GM18520 (cell line): ENCODE data around the gene ECI1.
"Not testable (repeated sequence)": the region's sequence is repeated elsewhere in the genome, so short reads cannot be mapped to it uniquely, and the experiment has no call there.

Experiments
- ATAC-seq: cut with Tn5 transposase; IDR thresholded peaks from one replicate; pipeline ENCODE4 v1.9.1; 2021; ENCODE audit not compliant: unreplicated experiment

Gene ECI1

DNA sequence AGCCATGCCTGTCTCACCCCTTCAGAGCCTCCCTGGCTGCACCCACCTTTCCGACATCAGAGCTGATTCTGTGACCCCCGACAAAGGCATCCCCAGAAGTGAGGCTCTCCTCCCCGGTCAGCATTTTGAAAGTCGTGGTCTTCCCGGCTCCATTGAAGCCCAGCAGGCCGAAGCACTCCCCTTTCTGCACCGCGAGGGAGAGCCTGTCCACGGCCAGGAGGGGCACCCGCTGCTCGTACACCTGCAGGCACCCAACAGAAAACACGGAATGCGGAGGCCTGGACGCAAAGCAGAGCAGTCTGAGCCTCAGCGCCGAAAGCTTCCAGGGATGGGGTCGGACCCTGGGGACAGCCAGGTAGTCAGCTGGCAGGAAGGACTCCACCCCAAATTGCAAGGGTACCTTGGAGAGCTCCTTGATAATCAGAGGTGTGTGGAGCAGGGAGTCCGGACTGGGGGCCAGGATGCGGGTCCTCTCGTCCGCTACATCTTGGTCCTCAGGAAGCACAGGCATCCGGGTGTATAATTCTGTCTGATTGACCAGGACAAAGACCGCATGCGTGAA lies 29.7 kb upstream of the ECI1 start:
- ATAC-seq: no peak

DNA sequence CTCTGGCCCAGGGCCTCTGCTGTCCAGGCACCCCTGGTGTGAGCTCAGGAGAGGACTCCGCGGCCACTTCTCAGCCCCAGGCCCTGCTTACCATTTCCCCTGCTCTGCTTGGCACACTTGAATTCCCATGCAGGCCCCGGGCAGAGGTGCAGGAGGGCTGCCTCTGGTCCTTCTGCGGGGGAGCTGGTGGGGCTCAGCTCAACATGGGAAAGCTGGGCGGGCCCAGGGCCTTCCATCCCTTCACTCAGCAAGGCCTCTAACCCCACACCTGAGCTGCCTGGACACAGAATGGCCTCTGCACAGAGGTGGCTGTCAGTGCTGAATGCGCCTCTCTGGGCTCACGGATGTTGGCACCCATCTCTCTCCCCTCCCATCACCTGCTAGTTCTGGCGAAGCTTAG lies 29.1 kb upstream of the ECI1 start:
- no peak for ATAC-seq

DNA sequence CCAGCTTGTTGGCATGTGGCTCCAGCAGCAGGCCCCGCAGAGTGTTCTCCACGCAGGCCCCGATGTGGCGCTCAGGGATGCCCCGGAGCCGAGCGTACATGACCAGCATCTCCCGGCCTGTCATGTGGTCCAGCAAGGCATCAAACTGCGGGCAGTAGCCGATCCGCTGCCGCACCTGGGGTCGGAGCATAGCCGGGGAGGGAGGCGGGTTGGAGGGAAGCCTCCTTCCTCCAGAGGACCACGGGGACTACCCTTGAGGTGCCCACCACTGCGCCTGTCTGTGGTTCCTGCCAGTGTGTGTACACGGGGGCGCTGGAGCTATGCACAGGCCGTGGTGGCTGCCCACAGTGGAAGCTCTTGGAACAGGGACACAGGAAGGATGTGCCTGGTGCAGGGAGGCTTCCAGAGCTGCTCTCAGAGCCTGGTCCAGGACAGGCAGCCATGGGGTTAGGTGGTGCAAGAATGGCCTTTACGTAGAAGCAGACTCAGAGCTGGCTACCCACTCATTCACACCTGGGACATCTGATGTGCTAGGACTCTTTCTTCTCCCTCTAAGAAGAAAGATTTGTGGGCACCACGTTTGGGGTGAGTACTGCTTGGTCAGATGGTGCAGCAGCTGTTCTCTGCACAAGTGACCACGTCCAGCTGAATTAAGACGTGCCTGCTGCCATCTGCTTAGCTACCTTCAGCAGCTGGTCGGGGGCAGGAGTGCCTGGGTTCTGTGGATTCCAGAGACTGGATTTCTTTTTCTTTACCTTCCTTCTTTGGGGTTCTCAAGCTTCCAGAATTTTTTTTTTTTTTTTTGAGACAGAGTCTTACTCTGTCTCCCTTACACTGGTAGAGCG lies 27.8 kb upstream of the ECI1 start:
- no peak for ATAC-seq

DNA sequence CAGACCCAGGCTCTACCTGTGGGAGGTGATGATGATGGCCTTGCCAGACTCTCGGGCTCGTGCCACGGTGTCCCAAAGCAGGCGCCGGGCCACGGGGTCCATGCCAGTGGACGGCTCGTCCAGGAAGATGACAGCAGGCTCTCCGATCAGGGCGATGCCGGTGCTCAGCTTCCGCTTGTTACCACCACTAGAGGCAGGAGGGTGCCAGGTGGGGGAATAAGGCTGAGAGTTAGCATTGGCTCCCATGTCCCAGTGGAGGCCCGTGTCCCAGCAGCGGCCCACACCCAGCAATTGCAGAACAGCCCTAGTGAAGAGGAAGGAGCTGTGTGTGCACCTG lies 26.9 kb upstream of the ECI1 start:
- ATAC-seq: no peak

DNA sequence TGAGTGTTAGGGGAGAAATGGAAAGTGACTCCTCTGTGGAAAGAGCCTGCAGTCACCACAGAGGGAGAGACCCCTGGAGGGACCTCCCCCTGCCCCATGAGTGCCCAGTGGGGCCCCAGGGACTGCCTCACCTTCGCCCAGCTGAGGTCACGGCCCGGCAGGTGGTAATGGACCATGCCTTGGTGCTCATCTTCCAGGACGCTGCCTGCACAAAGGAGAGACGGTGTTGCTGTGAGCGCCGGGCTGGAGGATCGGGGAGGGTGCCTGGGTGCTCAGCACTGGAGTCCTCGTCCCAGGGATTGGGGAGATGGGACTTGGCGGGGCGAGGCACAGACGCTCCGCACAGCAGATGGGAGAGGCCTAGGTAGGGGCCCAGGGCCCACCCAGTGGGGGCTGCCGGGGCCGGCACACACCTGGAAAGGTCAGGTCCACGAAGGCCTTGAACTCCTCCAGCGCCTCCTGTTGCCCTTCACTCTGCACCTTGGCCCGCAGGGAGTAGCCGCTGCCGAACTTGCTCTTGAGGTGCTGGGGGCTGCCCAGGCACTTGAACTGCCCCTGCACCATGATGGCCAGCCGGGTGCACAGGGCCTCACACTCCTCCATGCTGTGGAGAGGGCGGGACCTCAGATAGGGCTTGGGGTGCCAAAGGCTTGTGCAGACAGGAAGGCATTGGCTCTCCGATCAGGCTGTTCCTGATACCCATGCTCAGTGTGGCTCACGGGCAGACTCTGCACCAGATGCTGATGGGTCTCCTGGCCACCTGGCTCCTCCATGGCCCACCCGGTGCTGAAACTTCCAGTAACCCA lies 26.3 kb upstream of the ECI1 start:
- no peak for ATAC-seq

DNA sequence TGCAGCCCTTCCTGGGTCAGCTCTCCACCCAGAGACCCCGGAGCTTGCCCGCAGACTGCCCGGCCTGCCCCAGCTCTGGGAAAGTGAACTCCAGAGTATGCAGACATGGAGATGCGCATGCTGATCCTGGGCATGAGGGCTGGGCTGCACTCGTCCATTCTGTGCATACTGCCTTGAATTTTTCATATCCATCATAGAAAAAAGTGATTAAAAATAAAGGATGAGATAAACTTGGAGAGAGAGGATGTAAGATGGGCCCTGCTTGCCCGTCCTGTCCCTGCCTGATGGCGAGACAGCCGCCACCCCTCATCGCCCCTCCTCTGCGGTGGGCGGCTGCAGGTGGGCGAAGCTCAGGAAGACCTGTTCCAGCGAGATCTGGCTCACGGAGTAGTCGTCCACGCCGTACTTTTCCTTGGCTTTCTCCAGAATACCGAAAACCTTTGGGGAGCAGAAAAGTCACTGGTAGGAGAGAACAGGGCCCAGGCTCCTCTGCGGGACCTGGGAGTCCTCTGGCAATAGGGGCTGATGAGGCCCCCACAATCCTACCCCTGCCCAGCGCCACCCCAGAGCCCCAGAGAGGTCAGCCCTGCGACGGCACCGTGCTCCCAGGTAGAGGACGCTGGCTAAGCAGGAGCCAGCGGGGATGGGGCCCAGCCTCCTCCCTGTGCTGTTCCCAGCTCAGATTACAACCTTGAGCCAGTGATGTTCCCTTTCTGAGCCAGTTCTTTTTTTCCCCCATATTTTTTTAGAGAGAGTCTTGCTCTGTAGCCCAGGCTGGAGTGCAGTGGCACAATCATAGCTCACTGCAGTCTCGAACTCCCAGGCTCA lies 25.2 kb upstream of the ECI1 start:
- no peak for ATAC-seq

DNA sequence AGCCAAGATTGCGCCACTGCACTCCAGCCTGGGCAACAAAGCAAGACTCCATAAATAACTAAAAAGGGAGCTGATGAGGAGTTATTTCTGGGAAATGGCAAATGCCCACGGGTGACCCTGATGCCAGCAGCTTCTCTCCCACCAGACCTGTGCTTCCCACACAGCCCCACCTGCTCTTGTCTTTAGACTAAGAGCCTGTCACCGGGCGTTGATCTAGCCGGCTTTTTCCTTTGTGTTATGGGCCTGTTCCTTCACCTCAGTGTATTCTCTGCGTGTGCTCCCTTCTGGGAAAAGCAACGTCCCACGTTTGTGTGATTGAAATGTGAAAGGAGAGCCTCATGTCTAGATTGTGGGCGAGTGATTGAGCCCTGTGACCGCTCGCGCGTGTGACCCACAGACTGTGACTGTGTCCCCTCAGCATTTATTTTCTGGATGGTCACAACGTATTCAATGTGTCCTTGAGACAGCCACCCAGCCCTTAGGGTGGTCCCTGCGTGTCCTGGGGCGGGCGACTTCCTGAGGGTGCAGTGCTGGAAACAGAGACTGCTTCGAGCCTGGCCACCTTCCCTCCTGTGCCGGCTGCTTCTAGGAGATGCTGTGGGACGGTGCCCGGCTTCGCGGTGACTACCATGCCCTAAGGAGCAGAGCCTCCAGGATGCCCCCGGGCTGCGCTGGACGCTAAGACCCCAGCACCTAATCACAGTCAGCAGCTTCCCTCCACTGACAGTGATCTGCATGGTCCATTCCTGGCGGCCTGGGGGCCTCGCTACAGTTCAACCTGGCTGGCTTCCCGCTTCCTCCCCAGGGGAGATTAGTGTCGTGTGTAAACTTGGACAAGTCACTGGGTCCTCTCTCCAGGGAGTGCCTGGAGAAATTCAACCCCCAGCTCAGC lies 24.3 kb upstream of the ECI1 start:
- ATAC-seq: no peak

DNA sequence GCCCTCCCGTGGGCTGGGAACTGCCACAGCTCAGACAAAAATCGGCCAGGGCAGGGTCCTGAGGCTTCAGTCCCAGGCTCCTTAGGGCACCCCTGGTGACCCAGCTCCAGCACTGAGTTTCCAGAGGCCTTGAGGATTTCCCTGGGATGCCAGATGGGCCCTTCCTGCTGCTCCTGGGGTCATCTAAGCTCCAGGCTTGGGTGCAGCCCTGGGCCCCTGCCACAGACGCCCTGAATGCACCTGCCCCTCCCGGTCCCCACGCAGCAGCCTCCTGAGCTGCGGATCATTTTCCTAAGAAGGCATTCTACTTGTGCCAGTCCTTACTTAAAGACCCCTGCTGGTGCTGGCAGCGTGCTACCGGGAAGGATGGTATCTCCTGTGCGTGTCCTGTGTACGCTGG lies 22.5 kb upstream of the ECI1 start:
- no peak for ATAC-seq

DNA sequence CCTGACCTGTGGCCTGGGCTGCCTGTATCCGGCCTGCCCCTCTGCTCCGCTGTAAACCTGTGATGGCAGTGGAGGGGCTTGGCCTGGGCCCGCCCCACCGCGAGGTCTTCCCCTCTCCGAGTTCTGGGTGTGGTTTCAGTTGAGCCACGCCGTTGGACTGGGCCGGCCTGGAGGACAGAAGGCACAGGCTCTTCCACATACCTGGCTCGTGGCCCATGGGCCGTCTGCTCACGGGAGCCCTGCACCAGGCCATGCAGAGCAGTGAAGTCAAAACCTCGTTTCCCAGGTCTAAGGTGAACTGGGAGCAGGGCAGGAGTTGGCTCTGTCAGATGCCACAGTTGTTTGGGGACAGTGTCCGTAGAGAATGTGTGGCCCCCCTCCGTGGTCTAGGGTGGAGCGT lies 22.1 kb upstream of the ECI1 start:
- ATAC-seq: no peak

DNA sequence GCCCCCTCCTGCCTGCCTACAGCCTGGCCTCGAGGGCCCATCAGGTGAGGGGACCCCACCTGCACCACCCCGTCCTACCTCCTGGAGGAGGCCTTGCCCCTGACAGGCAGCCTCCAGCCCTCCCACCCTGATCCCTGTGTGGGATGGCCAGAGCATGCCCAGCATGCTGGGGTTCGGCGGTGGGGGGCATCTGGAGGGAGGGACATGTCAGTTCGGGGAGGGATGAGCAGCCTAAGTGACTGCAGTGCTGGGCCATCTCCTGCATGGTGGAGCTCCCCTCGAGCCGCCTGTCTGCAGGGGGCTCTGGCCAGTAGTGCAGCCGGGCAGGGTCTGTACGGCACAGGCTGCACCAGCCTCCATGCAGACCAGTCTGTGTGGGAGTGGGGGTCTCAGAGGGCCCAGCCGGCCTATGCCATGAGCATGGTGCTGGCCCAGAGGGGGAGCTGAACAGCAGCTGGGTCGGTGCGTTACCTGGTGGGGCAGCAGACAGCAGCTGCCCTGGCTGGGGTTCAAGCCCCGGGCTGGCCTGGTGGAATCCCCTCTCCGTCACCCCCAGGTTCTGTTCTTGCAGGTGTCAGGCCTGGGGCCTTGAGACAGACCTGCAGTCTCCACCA lies 20.6 kb upstream of the ECI1 start:
- ATAC-seq: no peak

DNA sequence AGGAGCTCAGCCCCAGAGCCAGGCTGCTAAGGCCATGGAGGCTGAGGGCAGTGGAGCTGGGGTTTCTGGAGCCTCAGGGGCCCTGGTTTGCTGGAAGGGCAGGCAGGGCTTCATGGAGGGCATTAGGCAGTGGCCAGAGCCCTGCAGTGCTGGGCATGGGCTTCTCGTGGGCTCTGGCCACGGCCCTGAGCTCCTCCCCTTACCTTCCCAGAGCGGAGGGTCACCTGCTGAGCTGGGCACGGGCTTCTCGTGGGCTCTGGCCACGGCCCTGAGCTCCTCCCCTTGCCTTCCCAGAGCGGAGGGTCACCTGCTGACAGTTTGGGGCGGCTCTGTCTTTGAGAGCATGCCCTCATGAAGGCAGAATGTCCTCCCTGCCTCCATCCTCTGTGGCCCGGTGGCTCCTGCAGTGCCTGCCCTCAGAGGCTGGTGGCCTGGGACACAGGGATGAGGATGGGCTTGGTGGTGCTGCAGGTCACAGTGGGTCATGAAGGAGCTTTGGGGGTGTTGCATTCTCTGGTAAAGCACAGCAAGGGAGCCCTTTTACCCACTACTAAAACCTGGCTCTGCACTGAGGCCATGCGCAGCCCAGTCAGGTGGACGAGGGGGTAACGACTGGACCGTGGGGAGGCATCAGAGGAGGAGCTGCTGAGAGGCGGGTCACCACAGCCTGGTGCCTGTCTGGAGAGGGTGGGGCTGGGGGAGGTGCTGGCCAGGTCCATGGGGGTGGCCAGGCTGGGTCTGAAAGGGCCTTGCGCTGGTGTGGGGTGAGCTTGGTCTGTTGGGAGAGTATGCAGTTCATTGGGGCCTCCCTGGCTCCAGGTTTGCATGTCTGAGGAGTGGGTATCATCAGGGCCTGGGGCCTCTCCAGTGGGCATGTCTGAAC lies 19.4 kb upstream of the ECI1 start:
- ATAC-seq: no peak

DNA sequence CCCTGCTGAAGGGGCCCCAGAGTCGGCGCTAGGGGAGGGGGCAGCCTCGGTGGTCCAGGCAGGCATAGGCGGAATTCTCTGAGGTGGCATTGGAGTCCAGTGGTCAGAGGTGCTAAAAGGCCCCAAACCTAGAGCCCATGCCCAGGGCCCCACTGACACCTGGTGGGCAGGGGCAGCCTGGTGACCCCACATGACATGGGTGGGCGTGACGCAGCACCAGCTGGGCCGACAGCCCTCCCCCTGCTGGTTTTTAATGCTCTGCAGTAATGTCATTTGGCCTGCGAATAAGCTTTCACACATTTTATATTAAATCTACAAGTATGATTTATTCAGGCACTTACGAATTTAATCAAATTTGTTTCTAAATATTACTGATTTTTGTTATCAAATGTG lies 18.7 kb upstream of the ECI1 start:
- ATAC-seq: no peak

DNA sequence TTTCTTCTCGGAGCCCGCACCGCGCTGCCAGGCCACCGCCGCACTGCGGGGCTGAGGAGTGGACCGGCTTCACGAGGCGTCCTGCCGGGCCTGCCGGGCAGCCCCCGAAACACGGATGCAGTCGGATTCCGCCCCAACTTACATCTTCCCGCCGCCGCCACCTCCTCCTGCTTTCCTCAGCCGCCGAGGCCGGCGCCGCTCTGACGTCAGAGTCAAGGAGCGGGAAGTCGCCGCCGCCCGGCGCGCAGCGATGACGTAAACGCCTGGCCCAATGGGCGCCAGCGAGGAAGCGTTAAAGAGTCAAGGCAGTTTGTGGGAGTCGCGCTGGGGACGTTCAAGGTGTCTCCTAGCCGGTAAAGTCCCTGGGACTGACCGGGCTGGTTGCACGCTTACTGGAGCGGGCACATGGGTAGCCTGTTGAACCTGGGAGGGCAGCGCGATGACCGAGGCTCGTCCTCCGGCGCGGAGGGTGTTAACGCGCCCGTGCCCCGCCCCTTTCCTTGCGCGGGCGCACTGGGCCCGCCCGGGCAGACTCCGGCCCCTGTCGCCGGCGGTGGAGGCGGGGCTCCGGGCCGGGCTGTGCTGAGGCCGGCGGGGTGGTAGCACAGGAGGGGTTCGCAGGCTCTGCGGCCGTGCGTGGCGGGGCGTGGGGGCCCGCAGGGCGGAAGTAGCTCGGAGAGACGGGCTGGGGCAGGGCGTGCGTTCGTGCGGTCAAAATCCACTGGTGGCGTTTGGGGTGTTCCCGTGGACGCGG lies 16.7 kb upstream of the ECI1 start, which contains the start of gene RNPS1:
Gene RNPS1, minus strand, starts transcription at position 214 of the 754 bp plus-strand sequence. CDS start 3,483 bp downstream, outside the sequence.
- ATAC-seq: peak; percentile 61

DNA sequence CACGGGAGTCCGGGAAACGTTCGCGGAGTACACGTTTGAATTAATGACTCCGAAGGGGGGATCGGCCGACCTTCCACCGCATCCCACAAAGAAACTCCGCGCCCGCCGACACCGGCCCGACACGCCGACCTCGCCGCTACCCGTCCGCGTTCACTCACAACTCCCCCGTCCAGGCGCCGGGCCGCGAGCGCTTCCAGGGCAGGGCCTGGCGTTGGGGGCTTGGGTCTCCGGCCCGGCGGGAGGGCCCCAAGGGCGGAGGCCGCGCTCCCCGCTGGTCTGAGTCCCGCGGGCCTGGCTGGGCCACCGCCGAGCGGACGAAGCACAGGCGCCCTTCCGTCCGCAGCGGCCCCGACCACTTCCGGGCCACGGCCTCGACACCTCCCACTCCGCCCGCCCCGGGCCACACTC lies 16.1 kb upstream of the ECI1 start:
- peak; percentile 40 for ATAC-seq

DNA sequence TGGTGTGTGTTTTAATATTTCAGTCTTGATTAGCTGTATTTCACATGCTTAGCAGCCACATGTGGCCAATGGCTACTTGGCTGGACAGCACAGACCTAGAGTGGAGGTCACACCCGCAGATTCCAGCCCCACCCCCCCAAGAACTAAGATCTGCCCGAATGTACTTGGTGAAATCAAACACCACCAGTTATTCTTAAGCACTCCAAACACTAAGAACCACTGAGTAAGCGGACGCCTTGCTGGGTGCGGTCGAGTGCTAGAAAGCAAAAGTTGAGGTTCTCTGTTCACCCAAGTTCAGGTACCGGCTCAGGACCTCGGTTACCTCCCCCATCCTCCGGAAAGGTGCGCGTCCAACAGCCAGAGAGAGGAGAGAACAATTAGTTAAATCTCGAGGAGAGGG lies 15.5 kb upstream of the ECI1 start:
- ATAC-seq: not testable (repeated sequence)

DNA sequence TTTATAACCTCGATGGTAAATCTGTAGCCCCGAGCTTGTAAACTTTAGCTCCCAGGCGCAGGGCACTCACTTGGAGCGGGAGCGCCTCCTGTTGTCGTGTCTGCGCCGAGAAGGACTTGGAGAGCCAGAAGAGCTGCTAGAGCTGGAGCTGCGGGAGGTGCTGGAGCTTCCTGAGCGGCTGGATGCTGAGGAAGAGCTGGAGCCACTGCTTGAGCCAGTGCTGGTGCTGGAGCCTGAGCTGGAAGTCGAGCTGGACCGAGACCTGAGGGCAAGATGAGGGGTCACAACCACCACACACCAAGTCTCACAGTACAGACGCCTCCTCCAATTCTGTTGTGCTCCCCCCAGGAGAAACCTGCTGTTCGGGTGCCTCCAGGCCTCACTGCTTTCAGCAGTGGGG lies 11.6 kb upstream of the ECI1 start:
- ATAC-seq: not testable (repeated sequence)

DNA sequence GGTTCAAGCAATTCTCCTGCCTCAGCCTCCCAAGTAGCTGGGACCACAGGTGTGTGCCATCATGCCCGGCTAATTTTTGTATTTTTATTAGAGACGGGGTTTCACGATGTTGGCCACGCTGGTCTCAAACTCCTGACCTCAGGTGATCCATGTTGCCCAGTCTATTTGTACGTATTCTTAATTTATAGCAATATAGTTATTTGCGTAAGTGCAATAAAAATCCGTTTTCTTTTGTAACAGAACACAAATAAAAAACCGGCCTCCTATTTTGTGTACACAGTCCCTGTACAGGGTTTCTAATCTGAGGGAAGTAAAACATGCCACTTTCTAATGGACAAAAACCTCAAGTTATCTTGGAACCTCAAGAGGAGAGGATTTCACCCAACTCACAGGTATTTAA lies 8.9 kb upstream of the ECI1 start:
- ATAC-seq: no peak

DNA sequence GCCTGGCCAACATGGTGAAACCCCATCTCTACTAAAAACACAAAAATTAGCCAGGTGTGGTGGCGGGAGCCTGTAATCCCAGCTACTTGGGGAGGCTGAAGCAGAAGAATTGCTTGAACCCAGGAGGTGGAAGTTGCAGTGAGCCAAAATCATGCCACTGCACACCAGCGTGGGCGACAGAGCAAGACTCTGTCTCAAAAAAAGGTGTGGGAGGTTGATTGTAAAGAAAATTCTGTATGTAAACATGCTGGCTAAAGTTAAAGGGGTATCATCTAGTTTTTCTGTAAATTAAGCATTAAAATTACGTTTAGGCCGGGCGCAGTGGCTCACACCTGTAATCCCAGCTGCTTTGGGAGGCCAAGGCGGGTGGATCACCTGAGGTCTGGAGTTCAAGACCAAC lies 7.1 kb upstream of the ECI1 start:
- not testable (repeated sequence) for ATAC-seq
